SH-SY5Y (cell line): ENCODE measurements around the gene KCNRG.
A peak's percentile ranks its signal among the peaks of the same experiment; 100 is the strongest.

Experiments
- GATA2 ChIP-seq: IDR thresholded peaks from 2 replicates; pipeline ENCODE4 v1.6.1; 2011; ENCODE audit warnings: mild to moderate bottlenecking, low read depth, low read length
- GATA3 ChIP-seq: IDR thresholded peaks from 2 replicates; pipeline ENCODE4 v1.6.1; 2011; ENCODE audit warnings: low read depth, mild to moderate bottlenecking, low read length, moderate library complexity

DNA sequence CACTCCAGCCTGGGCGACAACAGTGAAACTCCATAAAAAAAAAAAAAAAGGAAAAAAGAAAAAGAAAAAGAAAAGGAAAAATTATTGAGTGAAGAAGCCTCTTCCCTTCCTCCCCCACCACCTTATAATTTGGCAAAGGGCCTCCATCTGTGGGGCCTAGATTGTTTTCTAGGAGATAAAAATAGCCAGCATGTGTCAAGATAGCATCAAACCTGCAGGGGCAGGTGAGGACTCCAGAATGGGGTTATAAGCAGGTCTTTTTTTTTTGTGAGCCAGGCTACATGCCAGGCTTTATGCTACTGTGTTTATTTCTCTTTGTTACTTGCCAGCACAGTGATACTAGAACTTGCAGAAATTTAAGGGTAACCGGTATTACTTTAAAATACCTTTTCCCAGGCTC lies 30.1 kb upstream of the KCNRG start:
- TF ChIP-seq GATA2 (peak; percentile 15; the same call in 1 of the 2 replicates), GATA3 (no peak)
